ENCODE data around the gene AARS2.

GRCh38 chr6:44289726-44290260, 23.4 kb downstream of the AARS2 start:
- TF ChIP-seq CTCF (IDR thresholded peaks at IDR 0.05; ENCODE audit: low read depth, low read length, poor library complexity, severe bottlenecking) (no peak), EZH2phosphoT487 (IDR thresholded peaks at IDR 0.05; ENCODE audit: borderline replicate concordance, low read length) (no peak)
